ENCODE data around the gene SLC38A1. TPM values are rescaled to one million over a fixed set of nuclear protein-coding genes. Genes with fewer than 3 reads are reported as not detected.
A peak's percentile ranks its signal among the peaks of the same experiment; 100 is the strongest.

SLC38A1 gene
- polyA plus RNA-seq, 1 of the 3 experiments (the other 2 are of a cell fraction), result 20.7 TPM

GRCh38 chr12:46154221-46154985 is 114.4 kb downstream of the SLC38A1 start (continued):
- TF ChIP-seq RFX5 (IDR thresholded peaks at IDR 0.05; ENCODE audit: low read length) (no peak), ELF1 (IDR thresholded peaks at IDR 0.05) (no peak), NRF1 (IDR thresholded peaks at IDR 0.05; ENCODE audit: low read depth, low read length) (no peak), TEAD4 (IDR thresholded peaks at IDR 0.05; ENCODE audit: borderline replicate concordance, insufficient read depth) (0 out of 2 replicates have a peak, but pooled peaks have one; percentile 36), EZH2phosphoT487 (IDR thresholded peaks at IDR 0.05; ENCODE audit: borderline replicate concordance, low read depth) (no peak), SMC3 (IDR thresholded peaks at IDR 0.05; ENCODE audit: low read depth, low read length) (no peak), TAF1 (IDR thresholded peaks at IDR 0.05; ENCODE audit: borderline replicate concordance, low read depth, low read length) (no peak), POLR2AphosphoS5 (IDR thresholded peaks at IDR 0.05; ENCODE audit: low read depth, low read length) (peak; percentile 64; the same call in 1 of the 2 replicates), GABPA (IDR thresholded peaks at IDR 0.05; ENCODE audit: low read depth) (no peak)
- TF ChIP-seq, protein P1, sequence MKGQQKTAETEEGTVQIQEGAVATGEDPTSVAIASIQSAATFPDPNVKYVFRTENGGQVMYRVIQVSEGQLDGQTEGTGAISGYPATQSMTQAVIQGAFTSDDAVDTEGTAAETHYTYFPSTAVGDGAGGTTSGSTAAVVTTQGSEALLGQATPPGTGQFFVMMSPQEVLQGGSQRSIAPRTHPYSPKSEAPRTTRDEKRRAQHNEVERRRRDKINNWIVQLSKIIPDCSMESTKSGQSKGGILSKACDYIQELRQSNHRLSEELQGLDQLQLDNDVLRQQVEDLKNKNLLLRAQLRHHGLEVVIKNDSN (IDR thresholded peaks at IDR 0.05; ENCODE audit: borderline replicate concordance, low read depth), result no peak
- TF ChIP-seq, protein P2, sequence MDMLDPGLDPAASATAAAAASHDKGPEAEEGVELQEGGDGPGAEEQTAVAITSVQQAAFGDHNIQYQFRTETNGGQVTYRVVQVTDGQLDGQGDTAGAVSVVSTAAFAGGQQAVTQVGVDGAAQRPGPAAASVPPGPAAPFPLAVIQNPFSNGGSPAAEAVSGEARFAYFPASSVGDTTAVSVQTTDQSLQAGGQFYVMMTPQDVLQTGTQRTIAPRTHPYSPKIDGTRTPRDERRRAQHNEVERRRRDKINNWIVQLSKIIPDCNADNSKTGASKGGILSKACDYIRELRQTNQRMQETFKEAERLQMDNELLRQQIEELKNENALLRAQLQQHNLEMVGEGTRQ (IDR thresholded peaks at IDR 0.05; ENCODE audit: borderline replicate concordance, low read depth, low read length), result no peak

GRCh38 chr12:46153268-46153872 is 115.5 kb downstream of the SLC38A1 start:
- peak overlapping the region; percentile 85 to 86; a peak in 3 of 4 replicates for H3K27ac ChIP-seq (ENCODE audit: low read depth in 2 of 2, low read length in 1 of 2)
- H3K9ac ChIP-seq, result peak overlapping the region; percentile 42; the same call in 1 of the 2 replicates
- DNase-seq, result peak; percentile 20
- ChIA-PET POLR2A (no interaction called here), CTCF (interaction anchor here (1.0 to 2.3 kb wide), 13 partner anchors 8 to 524 kb away, joined by 3 to 13 read pairs (median 4); partner anchors contain the start of gene SLC38A1)
- H3K4me1 ChIP-seq (ENCODE audit: control insufficient read depth in 1 of 2, insufficient read depth in 2 of 2, low read depth in 1 of 2, low read length in 1 of 2), result peaks cover 9 to 27% of the 10 kb centered on the region in 2 experiments; a peak in 2 of 4 replicates
- no peaks in the 10 kb centered on the region for H3K79me2 ChIP-seq (ENCODE audit: insufficient read depth)
- peaks cover 6% of the 10 kb centered on the region; the same call in 1 of the 2 replicates for H3K9me3 ChIP-seq
- WGBS (ENCODE audit: low lambda C conversion rate), result 11% methylated on average over 2 of the region's 2 CpGs
- no peaks in the 10 kb centered on the region for H3K36me3 ChIP-seq (replicated peaks in 1 of 2; ENCODE audit: control insufficient read depth in 1 of 2, insufficient read depth in 2 of 2, low read length in 1 of 2)
- H2AFZ ChIP-seq (ENCODE audit: low read depth), result peak overlapping the region; percentile 69; the same call in 1 of the 2 replicates
- peak overlapping the region in 1 of 2 experiments; percentile 41; a peak in 1 of 4 replicates for H3K4me3 ChIP-seq (ENCODE audit: low read depth in 2 of 2, low read length in 1 of 2)
- no peaks in the 10 kb centered on the region for H3K9me2 ChIP-seq
- no peaks in the 10 kb centered on the region for H4K20me1 ChIP-seq (ENCODE audit: insufficient read depth)
- H3F3A ChIP-seq (replicated peaks; ENCODE audit: insufficient read depth), result peaks cover 20% of the 10 kb centered on the region
- TF ChIP-seq RFX5 (IDR thresholded peaks at IDR 0.05; ENCODE audit: low read length), result no peak
- no peak for TF ChIP-seq CHD2 (IDR thresholded peaks at IDR 0.05; ENCODE audit: low read length, partially characterized antibody)
- no peak for TF ChIP-seq IRF3 (IDR thresholded peaks at IDR 0.05; ENCODE audit: low read depth, low read length)
- no peak for TF ChIP-seq FOSL2 (IDR thresholded peaks at IDR 0.05; ENCODE audit: borderline replicate concordance, low read depth)
- no peak for TF ChIP-seq SIN3A (IDR thresholded peaks at IDR 0.05; ENCODE audit: borderline replicate concordance, low read depth, low read length)
- no peak for TF ChIP-seq FOXM1 (IDR thresholded peaks at IDR 0.05; ENCODE audit: low read depth)
- TF ChIP-seq TCF12 (IDR thresholded peaks at IDR 0.05), result no peak
- TF ChIP-seq RAD21 (IDR thresholded peaks at IDR 0.05; ENCODE audit: low read length), result peak; percentile 79
- peak; percentile 91 for TF ChIP-seq CTCF (IDR thresholded peaks at IDR 0.05)
- peak; percentile 48 for TF ChIP-seq SMC3 (IDR thresholded peaks at IDR 0.05; ENCODE audit: low read depth, low read length)
- no peak for TF ChIP-seq TAF1 (IDR thresholded peaks at IDR 0.05; ENCODE audit: borderline replicate concordance, low read depth, low read length)
- TF ChIP-seq NFIC (IDR thresholded peaks at IDR 0.05; ENCODE audit: borderline replicate concordance), result no peak
- peak overlapping the region; percentile 66 for H3K4me2 ChIP-seq
- H3K27me3 ChIP-seq (ENCODE audit: insufficient read depth), result no peaks in the 10 kb centered on the region

Measured in SK-N-SH (cell line).